Measurements from ENCODE around the gene SPRYD3.

The SPRYD3 gene

GRCh38 chr12:53090554-53090953 is 11.4 kb upstream of the SPRYD3 start:
- Histone ChIP-seq H3K4me3 (ENCODE audit: insufficient read depth, low read length, poor library complexity, severe bottlenecking) (no peak overlapping the region), H2AFZ (ENCODE audit: low read depth, low read length, severe bottlenecking) (no peak overlapping the region), H3K27ac (ENCODE audit: low read depth, low read length) (no peak overlapping the region), H3K27me3 (ENCODE audit: low read length) (no peaks in the 10 kb centered on the region), H4K20me1 (ENCODE audit: low read depth, low read length) (no peaks in the 10 kb centered on the region), H3K9ac (ENCODE audit: low read length) (no peak overlapping the region), H3K9me2 (replicated peaks; ENCODE audit: insufficient read depth, low read length) (no peaks in the 10 kb centered on the region), H3K4me2 (ENCODE audit: low read depth, low read length, poor library complexity, severe bottlenecking) (no peak overlapping the region), H3K79me2 (ENCODE audit: insufficient read depth, low read length) (no peaks in the 10 kb centered on the region), H3F3A (ENCODE audit: insufficient read depth) (no peaks in the 10 kb centered on the region), H3K9me3 (ENCODE audit: insufficient read depth, low read length) (no peaks in the 10 kb centered on the region), H3K36me3 (ENCODE audit: low read length) (no peaks in the 10 kb centered on the region)
- TF ChIP-seq EZH2phosphoT487 (conservative IDR thresholded peaks at IDR 0.05; ENCODE audit: low read length) (no peak), CTCF (IDR thresholded peaks at IDR 0.05; ENCODE audit: insufficient read depth, low read length, poor library complexity, severe bottlenecking) (no peak)

GRCh38 chr12:53090105-53090504 is 10.9 kb upstream of the SPRYD3 start:
- Histone ChIP-seq H4K20me1 (ENCODE audit: low read depth, low read length) (no peaks in the 10 kb centered on the region), H3K27ac (ENCODE audit: low read depth, low read length) (no peak overlapping the region), H3K9me3 (ENCODE audit: insufficient read depth, low read length) (no peaks in the 10 kb centered on the region), H3K9ac (ENCODE audit: low read length) (no peak overlapping the region), H3K27me3 (ENCODE audit: low read length) (no peaks in the 10 kb centered on the region), H3K9me2 (replicated peaks; ENCODE audit: insufficient read depth, low read length) (no peaks in the 10 kb centered on the region), H3K36me3 (ENCODE audit: low read length) (no peaks in the 10 kb centered on the region), H3K79me2 (ENCODE audit: insufficient read depth, low read length) (no peaks in the 10 kb centered on the region), H3K4me2 (ENCODE audit: low read depth, low read length, poor library complexity, severe bottlenecking) (no peak overlapping the region), H3K4me3 (ENCODE audit: insufficient read depth, low read length, poor library complexity, severe bottlenecking) (no peak overlapping the region), H3F3A (ENCODE audit: insufficient read depth) (no peaks in the 10 kb centered on the region), H2AFZ (ENCODE audit: low read depth, low read length, severe bottlenecking) (no peak overlapping the region)
- TF ChIP-seq EZH2phosphoT487 (conservative IDR thresholded peaks at IDR 0.05; ENCODE audit: low read length) (no peak), CTCF (IDR thresholded peaks at IDR 0.05; ENCODE audit: insufficient read depth, low read length, poor library complexity, severe bottlenecking) (no peak)

- TF ChIP-seq CTCF (IDR thresholded peaks at IDR 0.05; ENCODE audit: insufficient read depth, low read length, poor library complexity, severe bottlenecking) (no peak), EZH2phosphoT487 (conservative IDR thresholded peaks at IDR 0.05; ENCODE audit: low read length) (no peak)
- Histone ChIP-seq H3K79me2 (ENCODE audit: insufficient read depth, low read length) (no peaks in the 10 kb centered on the region), H3F3A (ENCODE audit: insufficient read depth) (no peaks in the 10 kb centered on the region), H3K27ac (ENCODE audit: low read depth, low read length) (no peak overlapping the region), H3K9me3 (ENCODE audit: insufficient read depth, low read length) (no peaks in the 10 kb centered on the region), H3K36me3 (ENCODE audit: low read length) (no peaks in the 10 kb centered on the region), H3K9me2 (replicated peaks; ENCODE audit: insufficient read depth, low read length) (no peaks in the 10 kb centered on the region), H3K4me2 (ENCODE audit: low read depth, low read length, poor library complexity, severe bottlenecking) (no peak overlapping the region), H2AFZ (ENCODE audit: low read depth, low read length, severe bottlenecking) (no peak overlapping the region), H3K27me3 (ENCODE audit: low read length) (no peaks in the 10 kb centered on the region), H4K20me1 (ENCODE audit: low read depth, low read length) (no peaks in the 10 kb centered on the region), H3K4me3 (ENCODE audit: insufficient read depth, low read length, poor library complexity, severe bottlenecking) (no peak overlapping the region), H3K9ac (ENCODE audit: low read length) (no peak overlapping the region)
These were observed 7.2 kb upstream of the SPRYD3 start for GRCh38 chr12:53086361-53086760.
